Umbilical cord (tissue), 2 donors: Measurements from ENCODE around the gene NFATC4. TPM values are rescaled to one million over a fixed set of nuclear protein-coding genes. Genes with fewer than 3 reads are reported as not detected.
"Not testable (repeated sequence)": the region's sequence is repeated elsewhere in the genome, so short reads cannot be mapped to it uniquely, and the experiment has no call there.

Source experiments
- DNase-seq: peaks from one replicate; pipeline ENCODE4 v3.0.0-alpha.2; 2015; ENCODE audit warnings: low spot score
- total RNA-seq: library from RNA; depleted of rRNA; stranded (reverse); fragments of >200 nt; gene quantifications from one replicate; pipeline ENCODE4 v1.2.3, GENCODE V29; 2014; ENCODE audit warnings: low replicate concordance; ENCODE audit not compliant: insufficient read depth

Gene NFATC4
- total RNA-seq, 1 donor from 2014 or later: 40.0 TPM

GRCh38 chr14:24339284-24340151 lies 28.5 kb upstream of the NFATC4 start, which contains the start of gene RIPK3:
RIPK3 (minus strand) TSS chr14:24339991; CDS start chr14:24339826, 165 bp downstream.
- DNase-seq: peak; percentile 49

GRCh38 chr14:24340606-24341005 lies 27.4 kb upstream of the NFATC4 start:
- DNase-seq: no peak

GRCh38 chr14:24342889-24343288 lies 25.1 kb upstream of the NFATC4 start:
- no peak for DNase-seq

- no peak for DNase-seq
Measured at GRCh38 chr14:24343795-24344660, 24.0 kb upstream of the NFATC4 start.

- DNase-seq: no peak
Measured at GRCh38 chr14:24347134-24347533, 20.9 kb upstream of the NFATC4 start.

- DNase-seq: no peak
Measured at GRCh38 chr14:24348186-24348585, 19.8 kb upstream of the NFATC4 start.

- no peak for DNase-seq
Measured at GRCh38 chr14:24349742-24350141, 18.2 kb upstream of the NFATC4 start.

GRCh38 chr14:24351517-24351916 lies 16.5 kb upstream of the NFATC4 start:
- DNase-seq: no peak

- DNase-seq: no peak
Measured at GRCh38 chr14:24353559-24354481, 14.2 kb upstream of the NFATC4 start.

GRCh38 chr14:24354482-24354825 lies 13.5 kb upstream of the NFATC4 start:
- not testable (repeated sequence) for DNase-seq

- DNase-seq: no peak
Measured at GRCh38 chr14:24355009-24355408, 13.0 kb upstream of the NFATC4 start.

- DNase-seq: no peak
Measured at GRCh38 chr14:24356208-24356607, 11.8 kb upstream of the NFATC4 start.

- DNase-seq: no peak
Measured at GRCh38 chr14:24360281-24360680, 7.7 kb upstream of the NFATC4 start.

- DNase-seq: no peak
Measured at GRCh38 chr14:24361326-24361725, 6.7 kb upstream of the NFATC4 start.

- no peak for DNase-seq
Measured at GRCh38 chr14:24362241-24362960, 5.6 kb upstream of the NFATC4 start.

- DNase-seq: no peak
Measured at GRCh38 chr14:24363401-24363800, 4.6 kb upstream of the NFATC4 start.

- DNase-seq: no peak
Measured at GRCh38 chr14:24364841-24365240, 3.1 kb upstream of the NFATC4 start.

- DNase-seq: peak; percentile 93
Measured at GRCh38 chr14:24365600-24366412, 2.2 kb upstream of the NFATC4 start.

GRCh38 chr14:24366413-24366720 lies 1.6 kb upstream of the NFATC4 start:
- no peak for DNase-seq
